Epidermal melanocyte (primary cell): ENCODE measurements around the gene GPC3.

Experiments
- DNase-seq: peaks from one replicate; pipeline ENCODE4 v3.0.0; 2011; ENCODE audit warnings: low spot score; ENCODE audit not compliant: insufficient read length

The GPC3 gene

DNA sequence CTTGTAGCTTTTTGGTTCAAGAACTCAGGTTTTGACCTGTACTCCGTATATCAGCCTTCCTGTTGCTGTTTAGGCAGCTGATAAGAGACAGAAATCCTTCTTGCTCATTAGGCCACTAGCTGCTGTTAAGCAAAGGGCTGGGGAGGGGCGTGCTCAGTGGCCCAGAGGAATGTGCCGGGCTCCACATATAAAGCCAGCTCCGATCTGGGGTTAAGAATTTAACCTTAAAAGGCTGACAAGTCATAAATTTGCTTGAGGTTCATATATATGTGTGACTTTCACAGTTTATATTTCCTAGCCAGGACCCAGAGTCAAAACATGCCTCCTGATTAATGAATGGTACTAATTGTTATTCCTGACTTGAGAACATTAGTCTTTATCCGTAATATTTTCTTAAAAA, 15.3 kb downstream of the GPC3 start:
- no peak for DNase-seq

DNA sequence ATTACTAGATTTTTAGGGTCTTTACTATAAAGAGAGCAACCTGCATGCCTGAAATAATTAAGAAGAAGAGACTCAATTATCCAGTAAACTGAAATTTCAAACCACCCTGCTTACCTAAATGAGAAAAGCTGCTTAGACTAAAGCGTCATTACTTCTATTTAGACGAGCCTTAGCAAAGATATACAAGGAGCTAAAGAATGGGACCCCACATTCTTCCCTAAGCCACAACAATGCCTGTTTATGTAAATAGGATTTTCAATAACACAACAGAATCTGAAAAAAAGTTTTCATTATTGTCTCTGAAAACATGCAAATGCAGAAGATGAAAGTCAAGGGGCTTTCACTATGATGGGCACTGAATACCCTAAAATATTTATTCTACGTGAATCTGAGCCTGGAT, 16.2 kb downstream of the GPC3 start:
- no peak for DNase-seq

GRCh38 chrX:133968109-133968508, 17.3 kb downstream of the GPC3 start:
- DNase-seq, result no peak

DNA sequence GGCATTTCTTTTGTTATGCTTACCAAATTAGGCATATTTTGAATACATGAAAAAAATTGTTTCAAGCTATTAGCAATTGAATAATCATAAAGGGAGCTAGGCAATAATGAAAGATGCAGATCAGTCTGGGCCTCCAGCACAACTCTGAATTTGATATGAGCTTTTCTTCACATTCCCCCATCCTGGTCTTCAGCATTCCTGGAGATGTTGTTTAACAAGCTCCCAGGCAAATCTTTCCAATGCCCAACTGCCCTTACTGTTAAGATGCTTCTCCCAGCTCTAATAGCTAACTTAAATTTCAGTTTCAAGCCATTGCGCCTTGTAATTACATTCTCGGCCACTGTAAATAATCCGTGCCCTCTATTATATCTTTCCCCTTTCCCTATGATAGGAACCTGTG, 19.2 kb downstream of the GPC3 start:
- DNase-seq, result no peak

DNA sequence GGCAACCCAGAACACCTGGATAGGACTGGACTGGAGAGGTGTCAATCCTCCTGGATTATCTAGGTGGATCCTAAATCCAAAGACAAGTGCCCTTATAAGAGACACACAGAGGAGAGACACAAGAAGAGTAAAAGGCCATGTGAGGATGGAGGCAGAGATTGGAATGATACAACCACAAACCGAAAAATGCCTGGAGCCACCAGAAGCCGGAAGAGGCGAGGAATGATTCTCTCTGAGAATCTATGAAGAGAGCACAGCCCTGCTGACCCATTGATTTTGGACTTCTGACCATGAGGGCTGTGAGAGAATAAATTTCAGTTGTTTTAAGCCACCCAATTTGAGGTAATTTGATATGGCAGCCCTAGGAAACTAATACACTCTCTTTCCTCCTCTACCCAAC, 20.1 kb downstream of the GPC3 start:
- DNase-seq, result no peak

DNA sequence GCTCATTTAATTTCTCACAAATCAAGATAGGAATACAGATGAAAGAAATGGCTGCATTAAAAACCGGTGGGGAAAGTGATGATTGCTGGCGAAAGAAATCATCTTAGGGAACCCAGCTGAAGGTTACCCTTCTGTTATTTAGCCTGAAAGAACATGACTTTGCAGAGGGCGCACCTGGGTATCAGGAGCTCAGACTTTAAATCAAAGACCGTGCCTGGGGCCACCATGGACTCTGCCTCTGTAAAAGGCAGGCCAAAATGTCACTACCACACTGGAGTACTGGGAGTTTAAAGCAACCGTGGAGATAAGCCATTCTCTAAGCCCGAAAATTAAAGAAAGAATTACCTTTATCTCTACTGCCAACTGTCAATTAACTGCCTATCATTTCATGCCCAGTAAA, 24.3 kb downstream of the GPC3 start:
- no peak for DNase-seq

DNA sequence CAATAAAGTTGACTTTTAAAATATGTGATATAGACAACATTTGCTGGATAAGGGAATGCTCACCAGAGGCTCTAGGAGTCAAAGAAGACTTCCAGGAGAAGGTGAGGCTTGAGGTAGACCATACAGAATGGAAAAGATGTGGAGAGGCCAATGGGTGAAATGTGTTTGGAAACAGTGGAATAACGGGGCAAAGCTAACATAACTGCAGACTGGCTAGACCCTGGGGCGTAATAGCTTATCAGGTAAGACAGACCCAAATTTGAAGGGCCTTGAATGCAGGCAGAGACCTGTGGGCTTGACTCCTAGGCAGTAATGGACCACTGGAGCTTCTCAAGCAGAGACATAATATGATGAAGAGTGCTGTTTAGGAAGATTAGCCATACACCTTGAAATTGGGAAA, 25.4 kb downstream of the GPC3 start:
- DNase-seq, result no peak

DNA sequence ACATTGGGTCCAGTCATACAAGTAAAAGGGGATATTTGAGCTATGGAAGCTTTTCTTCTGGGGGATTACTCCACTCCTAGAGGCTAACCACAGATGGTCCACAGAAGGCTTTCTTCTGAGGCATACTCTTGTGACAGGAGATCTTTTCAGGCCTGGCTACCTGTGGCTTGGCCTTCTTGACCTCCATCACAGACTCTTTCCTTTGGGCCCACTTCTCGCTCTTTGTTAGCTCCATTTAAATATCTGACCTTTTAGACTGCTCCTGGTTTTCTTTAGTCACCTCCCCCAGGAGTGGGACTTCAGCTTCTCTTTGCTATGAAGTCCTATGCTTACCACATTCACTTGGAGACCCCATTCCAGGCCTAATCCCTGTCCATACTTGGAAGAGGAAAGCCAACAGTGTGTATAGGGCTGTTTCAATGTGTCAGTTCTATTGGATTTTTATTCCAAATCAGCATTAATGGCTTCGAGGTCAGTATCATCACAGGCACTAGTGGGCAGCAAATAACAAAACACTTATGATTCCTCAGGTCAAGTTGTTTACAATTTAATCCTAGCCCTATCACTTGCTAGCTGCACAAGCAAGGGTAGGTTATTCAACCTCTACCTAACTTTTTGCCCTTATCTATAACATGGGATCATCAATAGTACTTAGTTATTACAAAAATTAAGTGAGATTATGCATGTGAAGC, 26.3 kb downstream of the GPC3 start:
- DNase-seq, result no peak

- no peak for DNase-seq
Measured at GRCh38 chrX:133956570-133957340, 28.6 kb downstream of the GPC3 start.

- no peak for DNase-seq
Measured at GRCh38 chrX:133953785-133954355, 31.5 kb downstream of the GPC3 start.

- DNase-seq, result no peak
Measured at GRCh38 chrX:133953078-133953477, 32.3 kb downstream of the GPC3 start.

- no peak for DNase-seq
Measured at GRCh38 chrX:133951098-133951497, 34.3 kb downstream of the GPC3 start.

DNA sequence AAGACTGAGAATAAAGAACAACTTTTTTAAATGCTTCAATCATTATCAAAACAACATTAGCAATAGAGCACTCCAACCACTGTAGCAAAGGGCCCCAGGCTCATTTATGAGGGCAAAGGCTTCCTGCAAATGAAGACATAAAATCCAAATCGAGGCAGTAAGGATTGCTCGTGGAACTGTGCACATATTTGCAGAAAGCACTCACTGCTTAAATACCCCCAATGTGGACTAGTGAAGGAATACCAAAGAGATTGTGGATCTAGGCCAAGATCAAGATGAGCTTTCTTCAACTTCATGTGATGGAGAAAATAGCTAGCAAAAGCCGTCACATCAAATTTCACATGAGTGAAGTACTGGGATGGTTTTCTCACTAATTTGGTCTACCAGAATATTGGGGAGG, 35.2 kb downstream of the GPC3 start:
- no peak for DNase-seq

DNA sequence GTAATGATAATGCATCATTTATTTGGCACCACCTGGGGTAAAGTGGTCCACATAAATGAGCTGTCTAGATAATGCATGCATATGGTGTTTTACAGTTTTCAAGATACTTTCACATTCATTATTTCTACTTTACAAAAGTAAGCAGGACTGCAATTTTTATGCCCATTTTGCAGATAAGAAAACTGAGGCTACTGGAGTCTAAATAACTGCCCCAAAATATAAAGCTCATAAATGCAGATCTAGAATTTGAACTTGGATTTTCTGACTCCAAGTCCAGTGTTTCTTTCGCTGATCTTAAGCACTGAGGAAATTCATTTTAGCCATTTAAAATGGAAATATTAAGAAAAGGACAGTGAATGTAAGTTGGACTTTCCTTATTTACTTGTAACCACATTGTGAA, 36.5 kb downstream of the GPC3 start:
- DNase-seq, result no peak

GRCh38 chrX:133947996-133948395, 37.4 kb downstream of the GPC3 start:
- DNase-seq, result no peak

DNA sequence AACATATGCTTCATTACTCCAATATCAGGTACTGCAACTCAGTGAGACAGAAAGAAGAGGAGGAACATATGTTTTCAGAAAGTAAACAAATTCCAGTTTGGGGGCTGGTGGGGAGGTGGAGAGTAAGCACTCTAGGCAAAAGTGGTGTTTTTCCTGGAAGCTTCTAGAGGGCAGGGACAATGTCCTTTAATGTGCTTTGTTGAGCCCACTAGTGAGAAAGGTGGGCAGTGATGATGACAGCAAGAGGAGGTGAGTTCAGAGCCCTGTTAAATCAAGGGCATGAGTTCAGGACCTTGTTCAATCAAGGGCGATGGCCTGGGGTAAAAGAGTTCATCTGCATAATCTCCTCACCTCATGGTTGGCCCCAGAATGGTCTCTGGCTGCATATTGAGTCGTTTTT, 38.4 kb downstream of the GPC3 start:
- DNase-seq, result no peak

GRCh38 chrX:133943507-133943906, 41.9 kb downstream of the GPC3 start:
- no peak for DNase-seq

- DNase-seq, result no peak
Measured at GRCh38 chrX:133939655-133940302, 45.6 kb downstream of the GPC3 start.

DNA sequence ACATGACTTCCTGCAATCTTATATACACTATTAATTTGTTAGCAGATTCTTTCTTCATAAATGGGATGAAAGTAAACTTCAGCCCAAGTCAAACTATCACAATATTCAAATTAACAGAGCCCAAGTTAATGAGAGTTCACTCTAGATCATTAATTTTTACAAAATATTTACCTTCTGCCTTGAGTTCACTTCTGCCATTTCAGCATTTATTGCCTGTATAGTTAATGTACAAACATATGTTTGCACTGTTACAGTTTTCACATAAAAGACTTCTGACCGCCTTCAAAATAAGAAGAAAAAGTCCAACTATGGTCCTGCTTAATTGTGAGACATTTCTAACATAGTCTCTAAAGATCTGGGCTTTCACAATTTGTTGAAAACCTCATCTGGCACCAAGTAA, 46.9 kb downstream of the GPC3 start:
- DNase-seq, result no peak

- DNase-seq, result no peak
Measured at GRCh38 chrX:133937022-133937421, 48.4 kb downstream of the GPC3 start.

- DNase-seq, result no peak
Measured at GRCh38 chrX:133935076-133935475, 50.3 kb downstream of the GPC3 start.

DNA sequence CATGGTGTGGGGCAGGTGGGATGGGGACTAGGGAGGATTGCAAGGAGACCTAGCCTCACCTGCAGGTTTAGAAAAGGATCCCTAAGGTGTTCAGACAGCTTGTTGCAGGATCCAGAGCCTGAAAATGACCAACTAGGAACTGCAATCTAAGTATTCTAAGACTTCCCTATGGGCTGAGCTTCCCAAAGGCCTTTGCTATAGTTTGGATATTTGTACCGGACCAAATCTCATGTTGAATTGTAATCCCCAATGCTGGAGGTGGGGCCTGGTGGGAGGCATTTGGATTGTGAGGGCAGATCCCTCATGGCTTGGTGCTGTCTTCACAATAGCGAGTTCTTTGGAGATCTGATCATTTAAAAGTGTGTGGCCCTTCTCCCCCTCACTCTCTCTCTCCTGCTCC, 52.1 kb downstream of the GPC3 start:
- no peak for DNase-seq
